ENCODE measurements around the gene TRPT1. TPM values are rescaled to one million over a fixed set of nuclear protein-coding genes. Genes with fewer than 3 reads are reported as not detected.

Gene TRPT1
- total and polyA plus RNA-seq, 5 donors from 2014 or later = 14.6 to 37.0 (median 33.6) TPM

GRCh38 chr11:64222651-64223000 lies 3.4 kb downstream of the TRPT1 start:
- peaks cover 0 to 25% (median 11%) of the 10 kb centered on the region in 4 donors for H3K4me1 Mint-ChIP-seq
- Histone ChIP-seq H3K27me3 (ENCODE audit: control insufficient read depth, insufficient read depth, low read length) (no peaks in the 10 kb centered on the region), H3K4me1 (ENCODE audit: control insufficient read depth, insufficient read depth, low read length, poor library complexity, severe bottlenecking) (peaks cover 28% of the 10 kb centered on the region), H3K9me3 (ENCODE audit: control insufficient read depth in 2 of 2, low read length in 2 of 2) (no peaks in the 10 kb centered on the region), H3K36me3 (ENCODE audit: control insufficient read depth, insufficient read depth, low read length) (peaks cover 40% of the 10 kb centered on the region), H3K27ac (ENCODE audit: insufficient read depth, low read length, poor library complexity, severe bottlenecking) (no peak overlapping the region), H3K4me3 (ENCODE audit: low read depth, low read length) (no peak overlapping the region)
- no peak overlapping the region for H3K27ac Mint-ChIP-seq
- H3K9me3 Mint-ChIP-seq = no peaks in the 10 kb centered on the region
- H3K27me3 Mint-ChIP-seq = no peaks in the 10 kb centered on the region
- no peak for ATAC-seq (ENCODE audit: low read depth in 2 of 2)
- peaks cover 6% of the 10 kb centered on the region for H3K36me3 Mint-ChIP-seq
- no peak overlapping the region for H3K4me3 Mint-ChIP-seq
- no peak for DNase-seq

DNA sequence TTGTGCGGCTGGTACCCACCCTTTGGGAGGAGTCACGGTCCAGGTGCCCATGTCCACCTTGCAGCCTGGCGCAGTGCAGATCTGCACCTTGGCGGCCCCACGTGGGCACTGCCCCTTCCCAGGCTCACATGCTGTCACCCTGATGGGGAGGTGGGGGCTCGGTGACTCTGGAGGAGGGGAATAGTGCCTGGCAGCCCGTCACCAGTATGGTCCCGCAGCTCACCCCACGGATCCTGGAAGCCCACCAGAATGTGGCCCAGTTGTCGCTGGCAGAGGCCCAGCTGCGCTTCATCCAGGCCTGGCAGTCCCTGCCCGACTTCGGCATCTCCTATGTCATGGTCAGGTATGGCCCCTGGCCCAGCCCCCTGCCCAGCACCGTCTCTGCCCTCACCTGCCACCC lies 5.2 kb downstream of the TRPT1 start:
- Mint-ChIP-seq H3K9me3 (no peaks in the 10 kb centered on the region), H3K27ac (peak overlapping the region in 1 of 3 donors; percentile 36), H3K4me3 (no peak overlapping the region), H3K27me3 (no peaks in the 10 kb centered on the region), H3K36me3 (peaks cover 10% of the 10 kb centered on the region), H3K4me1 (peaks cover 0 to 16% (median 4%) of the 10 kb centered on the region in 4 donors)
- no peak for ATAC-seq (ENCODE audit: low read depth in 2 of 2)
- H3K9me3 ChIP-seq (ENCODE audit: control insufficient read depth in 2 of 2, low read length in 2 of 2) = no peaks in the 10 kb centered on the region
- DNase-seq = no peak
- peaks cover 47% of the 10 kb centered on the region for H3K36me3 ChIP-seq (ENCODE audit: control insufficient read depth, insufficient read depth, low read length)
- H3K27me3 ChIP-seq (ENCODE audit: control insufficient read depth, insufficient read depth, low read length) = no peaks in the 10 kb centered on the region
- no peak overlapping the region for H3K4me3 ChIP-seq (ENCODE audit: low read depth, low read length)
- no peak overlapping the region for H3K27ac ChIP-seq (ENCODE audit: insufficient read depth, low read length, poor library complexity, severe bottlenecking)
- peaks cover 12% of the 10 kb centered on the region for H3K4me1 ChIP-seq (ENCODE audit: control insufficient read depth, insufficient read depth, low read length, poor library complexity, severe bottlenecking)

GRCh38 chr11:64220271-64220670 lies 5.7 kb downstream of the TRPT1 start:
- H3K4me3 ChIP-seq (ENCODE audit: low read depth, low read length) = no peak overlapping the region
- H3K36me3 Mint-ChIP-seq = peaks cover 10% of the 10 kb centered on the region
- DNase-seq (no peak), ATAC-seq (ENCODE audit: low read depth in 2 of 2) (no peak)
- peaks cover 50% of the 10 kb centered on the region for H3K36me3 ChIP-seq (ENCODE audit: control insufficient read depth, insufficient read depth, low read length)
- no peaks in the 10 kb centered on the region for H3K27me3 Mint-ChIP-seq
- H3K27me3 ChIP-seq (ENCODE audit: control insufficient read depth, insufficient read depth, low read length) = no peaks in the 10 kb centered on the region
- H3K4me3 Mint-ChIP-seq = no peak overlapping the region
- H3K9me3 ChIP-seq (ENCODE audit: control insufficient read depth in 2 of 2, low read length in 2 of 2) = no peaks in the 10 kb centered on the region
- H3K27ac ChIP-seq (ENCODE audit: insufficient read depth, low read length, poor library complexity, severe bottlenecking) = no peak overlapping the region
- peaks cover 0 to 14% (median 3%) of the 10 kb centered on the region in 4 donors for H3K4me1 Mint-ChIP-seq
- peaks cover 6% of the 10 kb centered on the region for H3K4me1 ChIP-seq (ENCODE audit: control insufficient read depth, insufficient read depth, low read length, poor library complexity, severe bottlenecking)
- no peaks in the 10 kb centered on the region for H3K9me3 Mint-ChIP-seq
- H3K27ac Mint-ChIP-seq = no peak overlapping the region

DNA sequence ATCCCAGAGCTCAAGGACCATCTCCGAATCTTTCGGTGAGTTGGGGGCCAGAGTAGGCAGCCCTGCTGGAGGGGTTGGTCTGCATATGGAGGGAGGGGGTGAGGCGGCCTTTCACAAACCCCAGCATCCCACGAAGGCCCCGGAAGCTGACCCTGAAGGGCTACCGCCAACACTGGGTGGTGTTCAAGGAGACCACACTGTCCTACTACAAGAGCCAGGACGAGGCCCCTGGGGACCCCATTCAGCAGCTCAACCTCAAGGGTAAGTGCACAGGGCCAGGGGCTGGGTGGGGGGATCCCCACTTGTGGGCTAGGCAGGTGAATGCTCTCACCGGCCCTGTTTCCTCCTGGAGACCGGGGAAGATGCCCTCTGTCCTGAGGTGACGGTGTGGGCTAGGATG lies 6.2 kb downstream of the TRPT1 start:
- no peak overlapping the region for H3K27ac Mint-ChIP-seq
- H3K9me3 Mint-ChIP-seq = no peaks in the 10 kb centered on the region
- H3K36me3 ChIP-seq (ENCODE audit: control insufficient read depth, insufficient read depth, low read length) = peaks cover 56% of the 10 kb centered on the region
- H3K27ac ChIP-seq (ENCODE audit: insufficient read depth, low read length, poor library complexity, severe bottlenecking) = peak overlapping the region; percentile 5
- no peaks in the 10 kb centered on the region for H3K27me3 Mint-ChIP-seq
- H3K9me3 ChIP-seq (ENCODE audit: control insufficient read depth in 2 of 2, low read length in 2 of 2) = no peaks in the 10 kb centered on the region
- no peak overlapping the region for H3K4me3 Mint-ChIP-seq
- H3K4me1 ChIP-seq (ENCODE audit: control insufficient read depth, insufficient read depth, low read length, poor library complexity, severe bottlenecking) = peaks cover 1% of the 10 kb centered on the region
- no peaks in the 10 kb centered on the region for H3K27me3 ChIP-seq (ENCODE audit: control insufficient read depth, insufficient read depth, low read length)
- no peak for DNase-seq
- no peak for ATAC-seq (ENCODE audit: low read depth in 2 of 2)
- no peak overlapping the region for H3K4me3 ChIP-seq (ENCODE audit: low read depth, low read length)
- H3K36me3 Mint-ChIP-seq = peaks cover 14% of the 10 kb centered on the region
- H3K4me1 Mint-ChIP-seq = peaks cover 0 to 12% (median under 1%) of the 10 kb centered on the region in 4 donors

GRCh38 chr11:64219354-64219684 lies 6.7 kb downstream of the TRPT1 start:
- Mint-ChIP-seq H3K36me3 (peaks cover 14% of the 10 kb centered on the region), H3K9me3 (no peaks in the 10 kb centered on the region), H3K4me3 (no peak overlapping the region), H3K27ac (no peak overlapping the region), H3K4me1 (peaks cover 0 to 10% (median under 1%) of the 10 kb centered on the region in 4 donors), H3K27me3 (no peaks in the 10 kb centered on the region)
- Histone ChIP-seq H3K36me3 (ENCODE audit: control insufficient read depth, insufficient read depth, low read length) (peaks cover 56% of the 10 kb centered on the region), H3K4me3 (ENCODE audit: low read depth, low read length) (no peak overlapping the region), H3K4me1 (ENCODE audit: control insufficient read depth, insufficient read depth, low read length, poor library complexity, severe bottlenecking) (no peaks in the 10 kb centered on the region), H3K27ac (ENCODE audit: insufficient read depth, low read length, poor library complexity, severe bottlenecking) (peak overlapping the region; percentile 5), H3K9me3 (ENCODE audit: control insufficient read depth in 2 of 2, low read length in 2 of 2) (no peaks in the 10 kb centered on the region), H3K27me3 (ENCODE audit: control insufficient read depth, insufficient read depth, low read length) (no peaks in the 10 kb centered on the region)
- ATAC-seq (ENCODE audit: low read depth in 2 of 2) = no peak
- no peak for DNase-seq

DNA sequence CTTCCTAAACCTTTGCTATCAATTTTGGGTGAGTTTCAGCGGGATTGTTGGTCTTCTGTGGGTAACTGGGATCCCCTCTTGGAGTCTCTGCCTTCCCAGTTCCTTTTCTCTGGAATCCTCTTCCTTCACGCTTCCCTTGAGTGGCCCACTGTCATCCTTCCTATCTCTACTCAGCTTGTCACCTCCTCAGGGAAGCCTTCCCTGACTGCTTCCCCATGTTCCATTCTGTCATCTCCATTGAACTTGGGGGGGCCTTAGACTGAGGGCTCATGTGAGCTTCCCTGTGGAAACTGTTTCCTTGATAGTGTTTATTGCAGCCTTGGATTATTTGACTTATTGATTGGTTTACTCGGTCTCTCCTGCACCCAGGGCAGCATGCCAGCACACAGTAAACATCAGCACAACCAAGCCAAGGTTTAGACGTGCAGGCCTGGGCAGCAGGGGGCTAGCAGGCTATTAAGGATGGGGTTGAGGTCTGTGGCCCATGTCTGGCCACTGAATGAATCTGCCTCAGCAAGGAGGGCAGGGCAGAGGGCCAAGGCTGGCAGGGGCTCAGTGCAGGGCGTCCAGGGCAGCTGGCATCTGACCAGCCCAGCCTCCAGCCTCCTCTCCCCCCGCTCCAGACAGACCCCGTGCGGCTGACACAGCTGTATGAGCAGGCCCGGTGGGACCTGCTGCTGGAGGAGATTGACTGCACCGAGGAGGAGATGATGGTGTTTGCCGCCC lies 7.2 kb downstream of the TRPT1 start:
- Mint-ChIP-seq H3K27me3 (no peaks in the 10 kb centered on the region), H3K9me3 (no peaks in the 10 kb centered on the region), H3K36me3 (peaks cover 16% of the 10 kb centered on the region), H3K4me3 (no peak overlapping the region), H3K27ac (peak overlapping the region in 1 of 3 donors; percentile 86), H3K4me1 (peaks cover 0 to 7% (median 3%) of the 10 kb centered on the region in 4 donors)
- Histone ChIP-seq H3K27ac (ENCODE audit: insufficient read depth, low read length, poor library complexity, severe bottlenecking) (no peak overlapping the region), H3K4me3 (ENCODE audit: low read depth, low read length) (no peak overlapping the region), H3K4me1 (ENCODE audit: control insufficient read depth, insufficient read depth, low read length, poor library complexity, severe bottlenecking) (no peaks in the 10 kb centered on the region), H3K9me3 (ENCODE audit: control insufficient read depth in 2 of 2, low read length in 2 of 2) (no peaks in the 10 kb centered on the region), H3K36me3 (ENCODE audit: control insufficient read depth, insufficient read depth, low read length) (peaks cover 56% of the 10 kb centered on the region), H3K27me3 (ENCODE audit: control insufficient read depth, insufficient read depth, low read length) (no peaks in the 10 kb centered on the region)
- no peak for ATAC-seq (ENCODE audit: low read depth in 2 of 2)
- DNase-seq = no peak

DNA sequence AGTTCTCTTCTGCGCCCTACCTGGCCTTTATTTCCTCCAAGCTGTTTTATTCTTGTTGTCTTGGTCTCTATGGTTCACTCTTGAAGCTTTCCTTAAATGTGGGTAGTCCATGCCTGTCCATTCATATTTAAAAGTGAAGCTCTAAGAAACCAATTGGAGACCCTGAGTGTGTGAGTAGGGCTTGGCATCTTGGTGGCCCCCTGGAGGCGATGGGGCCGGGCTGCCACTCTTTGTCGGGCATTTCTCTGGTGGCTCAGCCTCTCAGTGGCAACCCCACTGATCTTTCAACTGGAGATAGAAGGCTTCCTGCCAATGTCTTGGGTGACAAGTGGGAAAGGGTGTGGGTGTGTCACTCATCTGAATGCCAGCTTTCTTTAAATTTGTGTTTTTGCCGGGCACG lies 9.1 kb downstream of the TRPT1 start:
- ATAC-seq (ENCODE audit: low read depth in 2 of 2) = no peak

More for the DNA sequence above, 9.1 kb downstream of the TRPT1 start:
- no peak for DNase-seq
- no peaks in the 10 kb centered on the region for H3K27me3 ChIP-seq (ENCODE audit: control insufficient read depth, insufficient read depth, low read length)
- Mint-ChIP-seq H3K27ac (peak overlapping the region in 1 of 3 donors; percentile 71), H3K27me3 (no peaks in the 10 kb centered on the region), H3K4me3 (no peak overlapping the region), H3K36me3 (peaks cover 26% of the 10 kb centered on the region), H3K4me1 (peaks cover 4 to 18% (median 9%) of the 10 kb centered on the region in 4 donors), H3K9me3 (no peaks in the 10 kb centered on the region)
- H3K9me3 ChIP-seq (ENCODE audit: control insufficient read depth in 2 of 2, low read length in 2 of 2) = no peaks in the 10 kb centered on the region
- H3K4me3 ChIP-seq (ENCODE audit: low read depth, low read length) = no peak overlapping the region
- no peak overlapping the region for H3K27ac ChIP-seq (ENCODE audit: insufficient read depth, low read length, poor library complexity, severe bottlenecking)
- no peaks in the 10 kb centered on the region for H3K4me1 ChIP-seq (ENCODE audit: control insufficient read depth, insufficient read depth, low read length, poor library complexity, severe bottlenecking)
- peaks cover 52% of the 10 kb centered on the region for H3K36me3 ChIP-seq (ENCODE audit: control insufficient read depth, insufficient read depth, low read length)

All from CD4-positive, CD25-positive, alpha-beta regulatory T cell (primary cell).